Measurements from ENCODE around the gene DACT2.

The DACT2 gene

GRCh38 chr6:168363811-168364792 lies 44.5 kb upstream of the DACT2 start (continued):
- no peak for TF ChIP-seq TCF4 (CRISPR knock-in tag; IDR thresholded peaks at IDR 0.05; ENCODE audit: borderline replicate concordance)

GRCh38 chr6:168363302-168363701 lies 43.7 kb upstream of the DACT2 start:
- TF ChIP-seq SNAI2 (CRISPR knock-in tag; IDR thresholded peaks at IDR 0.05): no peak
- TF ChIP-seq ZFP3 (CRISPR knock-in tag; IDR thresholded peaks at IDR 0.05): no peak
- TF ChIP-seq, protein P1, sequence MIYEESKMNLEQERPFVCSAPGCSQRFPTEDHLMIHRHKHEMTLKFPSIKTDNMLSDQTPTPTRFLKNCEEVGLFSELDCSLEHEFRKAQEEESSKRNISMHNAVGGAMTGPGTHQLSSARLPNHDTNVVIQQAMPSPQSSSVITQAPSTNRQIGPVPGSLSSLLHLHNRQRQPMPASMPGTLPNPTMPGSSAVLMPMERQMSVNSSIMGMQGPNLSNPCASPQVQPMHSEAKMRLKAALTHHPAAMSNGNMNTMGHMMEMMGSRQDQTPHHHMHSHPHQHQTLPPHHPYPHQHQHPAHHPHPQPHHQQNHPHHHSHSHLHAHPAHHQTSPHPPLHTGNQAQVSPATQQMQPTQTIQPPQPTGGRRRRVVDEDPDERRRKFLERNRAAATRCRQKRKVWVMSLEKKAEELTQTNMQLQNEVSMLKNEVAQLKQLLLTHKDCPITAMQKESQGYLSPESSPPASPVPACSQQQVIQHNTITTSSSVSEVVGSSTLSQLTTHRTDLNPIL (CRISPR knock-in tag; IDR thresholded peaks at IDR 0.05; ENCODE audit: low read depth): no peak
- no peak for TF ChIP-seq TSHZ2 (CRISPR knock-in tag; IDR thresholded peaks at IDR 0.05)
- no peak for TF ChIP-seq ARNTL (CRISPR knock-in tag; IDR thresholded peaks at IDR 0.05; ENCODE audit: borderline replicate concordance, low read depth)
- ATAC-seq: no peak

- no peak for ATAC-seq
- TF ChIP-seq ZNF565 (CRISPR knock-in tag; conservative IDR thresholded peaks at IDR 0.05; ENCODE audit: low read depth) (no peak), ESRRG (CRISPR knock-in tag; IDR thresholded peaks at IDR 0.05) (no peak), OSR1 (CRISPR knock-in tag; IDR thresholded peaks at IDR 0.05) (no peak), ZFP30 (CRISPR knock-in tag; IDR thresholded peaks at IDR 0.05) (no peak), POU6F1 (CRISPR knock-in tag; IDR thresholded peaks at IDR 0.05; ENCODE audit: borderline replicate concordance, low read depth) (no peak), TOX (CRISPR knock-in tag; IDR thresholded peaks at IDR 0.05; ENCODE audit: borderline replicate concordance) (no peak)
- TF ChIP-seq, protein P1 (CRISPR knock-in tag; IDR thresholded peaks at IDR 0.05; ENCODE audit: low read depth): no peak
Observed at GRCh38 chr6:168362276-168362990, 42.9 kb upstream of the DACT2 start.

GRCh38 chr6:168361766-168362165 lies 42.2 kb upstream of the DACT2 start:
- ATAC-seq: no peak

More at GRCh38 chr6:168361766-168362165, 42.2 kb upstream of the DACT2 start:
- TF ChIP-seq PPARA (CRISPR knock-in tag; IDR thresholded peaks at IDR 0.05; ENCODE audit: borderline replicate concordance) (no peak), ZNF565 (CRISPR knock-in tag; conservative IDR thresholded peaks at IDR 0.05; ENCODE audit: low read depth) (no peak), TCF4 (CRISPR knock-in tag; IDR thresholded peaks at IDR 0.05; ENCODE audit: borderline replicate concordance) (no peak), ZNF8 (CRISPR knock-in tag; IDR thresholded peaks at IDR 0.05) (no peak), OSR1 (CRISPR knock-in tag; IDR thresholded peaks at IDR 0.05) (no peak), SNAI2 (CRISPR knock-in tag; IDR thresholded peaks at IDR 0.05) (no peak), ARNTL (CRISPR knock-in tag; IDR thresholded peaks at IDR 0.05; ENCODE audit: borderline replicate concordance, low read depth) (no peak), ZFP30 (CRISPR knock-in tag; IDR thresholded peaks at IDR 0.05) (no peak), ZFP3 (CRISPR knock-in tag; IDR thresholded peaks at IDR 0.05) (no peak), CSDC2 (CRISPR knock-in tag; IDR thresholded peaks at IDR 0.05) (no peak), POU6F1 (CRISPR knock-in tag; IDR thresholded peaks at IDR 0.05; ENCODE audit: borderline replicate concordance, low read depth) (no peak)
